ENCODE measurements around the gene GOT1. TPM values are rescaled to one million over a fixed set of nuclear protein-coding genes. Genes with fewer than 3 reads are reported as not detected.

The GOT1 gene
- total RNA-seq, 4 donors from 2014 or later, result 18.4 to 35.0 (median 22.6) TPM

GRCh38 chr10:99444383-99445045 is 14.1 kb upstream of the GOT1 start:
- TF ChIP-seq POLR2A (IDR thresholded peaks at IDR 0.05) (no peak), CTCF (IDR thresholded peaks at IDR 0.05) (no peak)
- Histone ChIP-seq H3K27me3 (no peaks in the 10 kb centered on the region), H3K4me1 (no peaks in the 10 kb centered on the region), H3K27ac (no peak overlapping the region), H3K9me3 (no peaks in the 10 kb centered on the region), H3K36me3 (no peaks in the 10 kb centered on the region), H3K4me3 (no peak overlapping the region)
- DNase-seq, result no peak
- intact Hi-C loops (cut with DNase I; ENCODE audit: low total_unique reads), result no loop called here

- no peak for TF ChIP-seq POLR2A (IDR thresholded peaks at IDR 0.05)
- no peak for TF ChIP-seq CTCF (IDR thresholded peaks at IDR 0.05)
- Histone ChIP-seq H3K9me3 (no peaks in the 10 kb centered on the region), H3K4me1 (no peaks in the 10 kb centered on the region), H3K36me3 (no peaks in the 10 kb centered on the region), H3K4me3 (no peak overlapping the region), H3K27me3 (no peaks in the 10 kb centered on the region), H3K27ac (no peak overlapping the region)
- intact Hi-C loops (cut with DNase I; ENCODE audit: low total_unique reads), result no loop called here
- DNase-seq, result no peak
These were observed 13.1 kb upstream of the GOT1 start for GRCh38 chr10:99443500-99443899.

- H3K4me3 ChIP-seq, result no peak overlapping the region
- H3K36me3 ChIP-seq, result no peaks in the 10 kb centered on the region
- H3K27me3 ChIP-seq, result no peaks in the 10 kb centered on the region
- H3K9me3 ChIP-seq, result no peaks in the 10 kb centered on the region
- H3K4me1 ChIP-seq, result no peaks in the 10 kb centered on the region
- no peak overlapping the region for H3K27ac ChIP-seq
- intact Hi-C loops (cut with DNase I; ENCODE audit: low total_unique reads), result no loop called here
- TF ChIP-seq POLR2A (IDR thresholded peaks at IDR 0.05) (no peak), CTCF (IDR thresholded peaks at IDR 0.05) (no peak)
- DNase-seq, result no peak
These were observed 12.0 kb upstream of the GOT1 start for GRCh38 chr10:99442394-99442793.

GRCh38 chr10:99438890-99439289 is 8.5 kb upstream of the GOT1 start:
- H3K4me1 ChIP-seq, result no peaks in the 10 kb centered on the region
- no peak overlapping the region for H3K27ac ChIP-seq

More at GRCh38 chr10:99438890-99439289, 8.5 kb upstream of the GOT1 start:
- intact Hi-C loops (cut with DNase I; ENCODE audit: low total_unique reads), result loop anchor here (10.0 kb wide), 1 partner anchor 276 kb away; no protein-coding TSS in a partner anchor
- no peaks in the 10 kb centered on the region for H3K27me3 ChIP-seq
- DNase-seq, result no peak
- no peaks in the 10 kb centered on the region for H3K9me3 ChIP-seq
- H3K36me3 ChIP-seq, result no peaks in the 10 kb centered on the region
- H3K4me3 ChIP-seq, result no peak overlapping the region
- TF ChIP-seq POLR2A (IDR thresholded peaks at IDR 0.05) (no peak), CTCF (IDR thresholded peaks at IDR 0.05) (no peak)

Data from uterus (tissue), 4 donors.